Right forelimb (tissue), 1 donor: ENCODE results near the gene KDM8.

Experiments
- DNase-seq: peaks from one replicate; pipeline ENCODE4 v3.0.0-alpha.2; 2018

Gene KDM8

DNA sequence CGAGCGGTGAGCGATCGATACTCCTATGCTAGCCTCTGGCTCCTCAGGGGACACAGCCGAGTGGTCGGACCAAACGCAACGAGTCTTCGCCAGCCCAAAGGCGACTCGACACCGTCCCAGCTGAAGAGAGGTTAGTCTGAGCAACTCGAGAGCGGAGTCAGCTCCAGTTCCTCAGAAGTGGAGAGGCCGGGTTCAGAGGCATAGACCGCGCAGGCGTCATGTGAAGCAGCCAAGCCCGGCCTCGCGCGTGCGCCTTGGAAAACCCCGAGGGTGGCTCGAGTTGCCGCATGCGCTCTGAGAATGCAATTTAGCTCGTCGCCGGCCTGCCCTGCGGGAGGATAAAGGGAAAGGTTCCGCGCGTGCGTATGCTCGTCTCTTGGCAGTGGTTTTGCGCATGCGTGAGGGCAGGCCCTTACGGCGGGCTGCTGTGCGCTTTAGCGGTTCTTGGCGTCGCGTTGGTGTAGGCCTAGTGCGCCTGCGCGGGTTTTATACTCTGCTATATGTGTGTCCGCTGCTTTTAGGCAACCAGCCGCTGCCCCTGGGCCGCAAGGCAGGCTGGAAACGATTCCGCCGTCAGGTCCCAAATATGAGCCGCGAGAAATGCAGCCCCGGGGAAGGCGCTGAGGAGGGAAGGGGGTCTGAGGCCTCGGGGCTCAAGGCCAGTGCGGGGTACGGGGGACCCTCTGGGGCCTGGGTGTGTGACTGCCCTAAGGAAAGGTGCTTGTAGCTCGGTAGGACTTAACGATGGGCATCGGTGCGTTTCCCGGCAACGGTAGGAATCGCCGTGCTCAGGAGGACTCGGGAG, at the start of gene KDM8:
Gene KDM8 (plus strand): TSS at position 20 of the 805 bp plus-strand sequence. CDS start 6,598 bp downstream, outside the sequence.
- peak; percentile 99 for DNase-seq

- DNase-seq, result peak; percentile 80
These were observed 48.4 kb upstream of the KDM8 start for GRCh38 chr16:27154705-27155521.

DNA sequence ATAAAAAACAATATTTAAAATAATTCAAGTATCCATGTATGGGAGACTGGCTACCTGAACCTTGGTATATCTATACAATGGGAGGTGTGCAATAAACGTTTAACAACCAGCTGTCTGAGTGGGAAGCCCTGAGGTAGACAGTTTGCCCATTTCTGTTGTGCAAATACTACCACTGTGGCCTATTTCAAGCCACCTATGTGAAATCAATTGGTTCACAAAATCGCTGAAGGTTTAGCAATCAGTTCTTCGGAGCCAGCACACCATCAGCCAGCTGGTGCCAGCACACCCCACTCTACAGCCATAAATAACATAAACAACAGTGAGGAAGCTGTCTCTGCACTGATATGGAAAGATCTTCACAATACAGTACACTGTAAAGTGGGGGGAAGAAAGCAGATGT, 46.7 kb upstream of the KDM8 start:
- no peak for DNase-seq

DNA sequence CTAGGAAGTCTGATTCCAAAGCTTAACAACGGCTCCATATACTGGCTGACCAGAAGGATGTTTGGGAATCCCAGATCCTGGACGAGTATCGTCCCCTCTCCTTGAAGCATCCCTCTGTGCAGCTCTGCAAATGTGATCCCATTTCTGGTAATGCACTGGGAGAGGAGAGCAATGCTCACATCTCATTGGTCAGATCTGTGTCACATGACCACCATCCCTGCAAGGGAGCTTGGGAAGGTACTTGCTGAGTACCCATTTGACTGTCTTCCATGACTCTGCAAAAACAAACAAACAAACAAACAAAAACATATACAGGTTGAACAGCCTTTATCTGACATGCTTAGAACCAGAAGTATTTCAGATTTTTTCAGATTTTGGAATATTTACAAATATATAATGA, 41.9 kb upstream of the KDM8 start:
- DNase-seq, result no peak

GRCh38 chr16:27164352-27164751, 39.0 kb upstream of the KDM8 start:
- no peak for DNase-seq

DNA sequence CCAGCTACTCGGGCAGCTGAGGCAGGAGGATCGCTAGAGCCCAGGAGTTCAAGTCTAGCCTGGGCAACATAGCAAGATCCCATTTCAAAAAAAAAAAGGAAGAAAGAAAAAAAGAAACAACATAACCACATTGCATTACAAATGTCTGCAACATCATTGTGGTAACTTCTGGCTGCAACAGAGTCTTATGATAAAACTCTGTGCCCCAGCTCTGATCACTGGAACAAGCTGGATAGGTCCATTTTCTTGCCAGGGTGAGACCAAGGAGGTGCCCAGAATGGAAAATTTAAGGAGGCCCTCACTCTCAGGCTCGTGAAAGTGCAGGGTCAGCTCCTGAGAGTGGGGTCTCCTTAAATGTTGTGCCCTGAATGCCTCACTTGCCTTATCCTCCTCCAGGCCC, 37.8 kb upstream of the KDM8 start:
- no peak for DNase-seq

DNA sequence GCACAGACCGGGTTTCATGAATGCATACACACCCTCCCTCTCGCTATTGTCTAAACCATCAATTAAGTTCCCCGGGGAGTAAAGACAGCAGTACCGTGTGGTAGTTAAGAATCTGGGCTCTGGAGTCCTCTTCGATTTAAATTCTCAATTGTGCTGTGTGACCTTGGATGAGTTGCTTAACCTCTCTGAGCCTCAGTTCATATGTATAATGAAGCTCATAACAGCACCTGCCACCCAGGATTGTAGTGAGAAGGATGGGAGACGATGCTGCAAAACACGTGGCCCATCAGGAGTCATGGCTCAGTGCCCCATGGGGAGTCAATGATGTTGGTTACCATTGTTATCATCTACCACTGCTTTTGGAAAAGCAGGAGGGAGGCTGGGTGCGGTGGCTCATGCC, 34.5 kb upstream of the KDM8 start:
- DNase-seq, result no peak

GRCh38 chr16:27169511-27170071, 33.7 kb upstream of the KDM8 start:
- DNase-seq, result no peak

GRCh38 chr16:27171584-27171983, 31.7 kb upstream of the KDM8 start:
- DNase-seq, result no peak

- no peak for DNase-seq
These were observed 29.3 kb upstream of the KDM8 start for GRCh38 chr16:27174007-27174406.

GRCh38 chr16:27174798-27175197, 28.5 kb upstream of the KDM8 start:
- no peak for DNase-seq

DNA sequence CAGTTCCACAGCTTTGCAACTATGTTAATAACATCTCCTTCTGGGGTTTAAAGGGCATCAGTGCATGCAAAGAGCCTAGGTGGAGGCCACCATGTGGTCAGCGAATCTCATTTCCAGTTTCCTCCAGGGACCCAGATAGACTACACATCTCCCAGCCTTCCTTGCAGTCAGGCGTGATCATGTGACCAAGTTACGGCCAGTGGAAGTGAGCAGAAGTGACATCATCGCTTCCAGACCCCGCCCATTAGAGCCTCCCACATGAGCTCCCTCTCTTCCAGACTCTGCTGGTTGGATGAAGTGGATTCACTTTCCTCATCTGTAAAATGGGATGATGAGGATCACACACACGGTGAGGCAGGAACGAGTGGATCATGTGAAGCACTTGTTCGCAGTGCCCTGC, 27.4 kb upstream of the KDM8 start:
- no peak for DNase-seq

- DNase-seq, result no peak
These were observed 26.1 kb upstream of the KDM8 start for GRCh38 chr16:27177031-27177774.

GRCh38 chr16:27179500-27180072, 23.7 kb upstream of the KDM8 start:
- peak; percentile 84 for DNase-seq

- DNase-seq, result no peak
These were observed 22.1 kb upstream of the KDM8 start for GRCh38 chr16:27181019-27181790.

GRCh38 chr16:27182906-27183405, 20.4 kb upstream of the KDM8 start:
- no peak for DNase-seq

DNA sequence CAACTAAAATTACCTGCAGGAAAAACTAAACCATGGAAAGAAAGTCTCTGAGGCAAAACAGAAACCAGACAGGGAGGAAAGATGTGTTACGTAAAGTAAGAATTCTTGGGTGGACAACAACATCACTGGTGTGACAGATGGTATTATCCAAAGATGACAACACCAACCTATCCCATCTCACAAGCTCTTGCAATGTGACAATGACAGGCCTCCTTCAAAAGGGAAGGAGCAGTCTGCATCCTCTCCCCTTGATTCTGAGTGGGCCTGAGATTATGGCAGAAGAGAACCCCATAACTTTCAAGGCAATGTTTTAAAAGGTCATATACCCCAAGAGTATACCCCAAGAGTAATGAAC, 17.6 kb upstream of the KDM8 start:
- DNase-seq, result no peak

DNA sequence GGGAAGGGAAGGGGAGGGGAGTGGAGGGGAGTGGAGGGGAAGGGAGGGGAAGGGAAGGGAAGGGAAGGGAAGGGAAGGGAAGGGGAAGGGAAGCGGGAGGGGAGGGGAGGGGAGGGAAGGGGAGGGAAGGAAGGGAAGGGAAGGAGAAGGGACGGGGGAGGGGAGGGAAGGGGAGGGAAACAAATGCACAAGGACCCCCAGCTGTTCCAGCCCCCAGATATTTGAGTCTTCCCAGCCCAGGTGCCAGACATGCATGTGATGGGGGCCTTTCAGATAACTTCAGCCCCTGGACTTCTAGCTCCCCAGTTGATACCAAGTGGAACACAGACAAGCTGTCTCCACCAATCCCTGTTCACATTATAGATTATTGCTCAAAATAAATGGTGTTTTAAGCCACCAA, 14.7 kb upstream of the KDM8 start:
- DNase-seq, result no peak

GRCh38 chr16:27189335-27189972, 13.9 kb upstream of the KDM8 start:
- peak; percentile 51 for DNase-seq

- no peak for DNase-seq
These were observed 12.9 kb upstream of the KDM8 start for GRCh38 chr16:27190316-27190871.

DNA sequence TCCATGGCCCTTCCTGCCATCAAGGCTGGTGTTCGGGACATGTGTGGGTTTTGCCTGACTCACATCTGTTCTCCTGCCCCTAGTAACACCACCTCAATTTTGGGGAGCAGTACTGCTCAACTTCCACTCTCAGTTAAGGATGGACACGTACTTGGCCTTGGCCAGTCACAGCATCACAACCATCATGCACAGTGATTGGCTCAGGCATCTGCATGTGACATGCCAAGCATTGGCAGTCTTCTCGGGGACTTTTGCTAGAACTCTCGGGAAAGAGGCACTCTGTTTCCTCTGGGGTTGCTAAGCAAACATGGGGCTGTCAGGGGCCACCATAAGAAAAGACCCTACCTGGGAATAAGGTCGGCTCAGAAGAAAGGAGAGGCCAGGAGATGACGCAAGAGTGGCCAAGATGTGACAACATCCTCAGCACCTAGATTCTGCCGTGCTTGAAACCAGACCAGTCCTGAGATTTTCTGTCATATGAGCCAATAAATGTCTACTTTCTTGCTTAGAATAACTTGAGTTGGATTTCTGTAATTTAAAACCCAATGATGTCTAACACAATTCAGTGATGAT, 11.9 kb upstream of the KDM8 start:
- DNase-seq, result no peak
